CD4-positive, alpha-beta T cell treated with Interleukin-17A for 4 hours (primary cell): Measurements from ENCODE around the gene TUT1.
"Not testable (repeated sequence)": the region's sequence is repeated elsewhere in the genome, so short reads cannot be mapped to it uniquely, and the experiment has no call there.

Source experiments
- DNase-seq: peaks from one replicate; pipeline ENCODE4 v3.0.0-alpha.2; 2020; ENCODE audit warnings: mixed read lengths

TUT1 gene

GRCh38 chr11:62577046-62577714, 14.1 kb downstream of the TUT1 start:
- DNase-seq: no peak

- DNase-seq: no peak
Measured at GRCh38 chr11:62575837-62576236, 15.5 kb downstream of the TUT1 start.

DNA sequence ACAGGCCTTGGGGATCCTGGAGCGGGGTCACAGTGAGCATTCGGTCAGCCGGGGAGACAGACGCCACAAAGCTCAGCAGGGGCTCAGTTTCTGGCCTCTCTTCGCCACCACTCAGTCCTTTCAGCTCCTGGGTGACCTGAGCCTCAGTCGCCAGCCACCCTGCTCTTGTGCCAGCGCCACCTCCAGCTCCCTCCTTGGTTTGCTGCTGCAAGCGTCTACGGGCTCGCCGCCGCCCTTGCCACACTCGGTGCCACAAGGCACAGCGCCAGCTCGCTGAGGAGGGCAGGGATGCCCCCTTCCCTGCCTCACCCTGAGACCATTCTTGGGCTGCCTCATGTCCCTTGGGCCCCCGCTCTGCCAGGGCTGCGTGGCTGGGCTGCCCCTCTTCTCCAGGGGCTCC, 16.2 kb downstream of the TUT1 start:
- DNase-seq: no peak

GRCh38 chr11:62574363-62575071, 16.8 kb downstream of the TUT1 start:
- no peak for DNase-seq

GRCh38 chr11:62573592-62574362, 17.5 kb downstream of the TUT1 start, which contains the start of gene EEF1G:
Gene EEF1G, minus strand, starts transcription at chr11:62573891. Its CDS starts 49 bp downstream, at chr11:62573842.
- DNase-seq: peak; percentile 98

GRCh38 chr11:62573006-62573591, 18.2 kb downstream of the TUT1 start:
- DNase-seq: no peak

DNA sequence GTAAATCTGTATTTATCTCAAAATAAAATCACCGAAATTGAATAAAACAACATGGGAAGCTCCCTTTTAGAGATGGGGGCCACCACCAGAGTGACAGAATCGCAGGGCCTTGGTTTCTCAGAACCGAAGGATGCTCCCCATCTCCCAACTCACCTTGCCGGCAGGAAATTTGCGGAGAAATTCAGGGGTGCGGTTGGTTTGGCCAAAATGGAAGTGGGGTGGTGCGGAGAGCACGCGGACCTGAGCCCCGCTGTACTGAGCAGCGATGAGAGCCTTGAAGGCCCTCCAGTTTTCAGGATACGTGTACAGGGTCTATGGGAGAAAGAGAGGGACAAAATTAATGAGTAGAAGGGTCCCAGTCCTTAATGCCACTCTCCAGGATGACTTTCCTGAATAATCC, 18.9 kb downstream of the TUT1 start:
- DNase-seq: no peak

- not testable (repeated sequence) for DNase-seq
Measured at GRCh38 chr11:62571493-62571892, 19.8 kb downstream of the TUT1 start.

DNA sequence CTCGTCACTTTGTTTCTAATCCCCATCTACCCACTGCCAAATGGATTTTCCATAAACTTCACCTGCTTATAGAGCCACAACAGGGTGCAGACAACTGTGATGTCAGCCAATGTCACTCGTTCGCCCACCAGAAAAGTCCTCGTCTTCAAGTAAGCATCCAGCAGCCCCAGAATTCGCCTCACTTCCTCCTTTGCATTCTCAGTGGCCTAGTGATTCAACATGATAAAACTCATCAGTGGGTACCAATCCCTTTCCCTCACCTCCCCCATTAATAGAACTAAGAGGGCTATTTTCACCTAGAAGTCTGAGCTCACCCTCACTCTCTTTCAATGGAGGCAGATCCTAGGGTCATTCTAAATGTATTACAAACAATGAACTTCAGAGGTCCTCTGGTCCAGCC, 20.4 kb downstream of the TUT1 start:
- not testable (repeated sequence) for DNase-seq

DNA sequence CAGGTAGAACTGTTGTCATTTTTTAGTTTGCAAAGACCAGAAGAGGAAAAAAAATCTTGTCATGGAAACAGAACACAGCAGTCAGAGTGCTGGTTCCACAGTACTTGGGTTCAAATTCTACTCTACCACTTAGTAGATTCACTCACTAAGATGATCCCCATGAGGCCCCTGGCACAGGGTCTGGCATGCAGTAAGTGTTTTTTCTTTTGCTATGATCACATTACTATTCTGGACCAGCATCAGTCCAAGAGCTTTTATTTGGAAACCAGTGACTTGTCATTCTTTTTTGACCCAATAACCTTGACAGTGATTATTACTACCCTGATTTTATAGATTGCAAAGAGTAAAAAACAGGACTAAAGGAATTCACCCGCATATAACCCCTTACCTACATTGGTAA, 21.7 kb downstream of the TUT1 start:
- no peak for DNase-seq

- DNase-seq: no peak
Measured at GRCh38 chr11:62567018-62567633, 24.2 kb downstream of the TUT1 start.

DNA sequence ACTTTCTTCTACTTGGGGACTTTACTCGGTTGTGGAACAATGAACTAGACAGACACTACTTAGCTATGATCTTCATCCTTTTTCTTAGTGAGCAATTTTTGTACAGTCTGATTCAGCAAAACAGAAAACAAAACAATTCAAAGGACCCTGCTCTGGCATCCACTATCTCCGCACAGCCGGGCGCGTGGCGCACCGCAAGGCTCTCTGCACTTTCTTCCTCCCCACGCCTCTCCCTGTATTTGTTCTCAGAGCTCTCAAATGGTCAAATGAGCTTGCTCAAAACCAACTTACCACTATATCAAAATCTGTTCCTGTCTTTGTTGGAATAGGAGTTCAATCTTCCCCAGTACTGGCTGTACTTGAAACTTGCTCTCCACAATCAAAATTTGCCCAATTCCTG, 25.1 kb downstream of the TUT1 start:
- DNase-seq: no peak

- DNase-seq: no peak
Measured at GRCh38 chr11:62565100-62565802, 26.1 kb downstream of the TUT1 start.

- not testable (repeated sequence) for DNase-seq
Measured at GRCh38 chr11:62561677-62562230, 29.6 kb downstream of the TUT1 start.

GRCh38 chr11:62560566-62561103, 30.7 kb downstream of the TUT1 start:
- peak; percentile 90 for DNase-seq

GRCh38 chr11:62559626-62560025, 31.7 kb downstream of the TUT1 start:
- DNase-seq: not testable (repeated sequence)

DNA sequence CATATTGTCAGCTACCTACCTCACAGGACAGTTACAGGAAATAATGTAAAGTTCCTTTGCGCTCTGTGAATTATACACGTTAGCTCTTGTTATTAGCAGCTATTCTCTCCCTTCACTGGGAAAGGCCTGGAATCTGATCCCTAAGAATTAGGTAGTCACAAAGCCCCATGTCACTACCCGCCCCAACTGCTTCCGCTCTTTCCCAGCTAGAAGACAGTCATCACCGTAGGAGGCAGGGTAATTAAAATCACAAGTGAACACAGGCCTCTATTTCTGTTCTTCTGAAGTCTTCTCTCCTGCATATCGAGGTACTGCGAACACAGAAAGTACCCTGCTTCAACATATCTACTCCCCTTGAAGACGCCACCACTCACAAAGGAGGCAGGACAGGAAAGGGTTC, 32.1 kb downstream of the TUT1 start:
- DNase-seq: no peak

DNA sequence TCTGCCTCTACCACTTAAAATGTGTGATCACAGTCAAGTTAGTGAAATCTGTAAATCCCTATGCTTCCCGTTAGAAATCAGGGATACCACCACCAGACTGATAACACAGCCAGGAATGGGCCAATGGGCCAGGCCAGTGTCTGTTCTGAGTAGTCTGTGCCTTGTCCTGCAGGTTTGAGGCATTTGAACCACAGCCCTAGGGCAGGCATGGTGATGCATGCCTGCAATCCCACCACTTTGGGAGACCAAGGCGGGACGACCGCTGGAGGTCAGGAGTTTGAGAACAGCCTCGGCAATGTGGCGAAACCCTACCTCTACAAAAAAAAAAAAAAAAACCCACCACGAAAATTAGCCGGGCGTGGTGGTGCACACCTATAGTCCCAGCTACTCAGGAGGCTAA, 32.7 kb downstream of the TUT1 start:
- no peak for DNase-seq

- DNase-seq: peak; percentile 69
Measured at GRCh38 chr11:62556875-62557631, 34.3 kb downstream of the TUT1 start.

- peak; percentile 87 for DNase-seq
Measured at GRCh38 chr11:62556108-62556874, 35.0 kb downstream of the TUT1 start.
